HG03432 (cell line): ENCODE measurements around the gene DGKK.
"Not testable (repeated sequence)": the region's sequence is repeated elsewhere in the genome, so short reads cannot be mapped to it uniquely, and the experiment has no call there.

Source experiments
- ATAC-seq: cut with Tn5 transposase; IDR thresholded peaks from one replicate; pipeline ENCODE4 v1.9.1; 2021; ENCODE audit warnings: mild to moderate bottlenecking, moderate library complexity; ENCODE audit not compliant: unreplicated experiment

The DGKK gene

GRCh38 chrX:50430917-50431575 lies 39.6 kb downstream of the DGKK start:
- no peak for ATAC-seq

- no peak for ATAC-seq
Measured at GRCh38 chrX:50428174-50428573, 42.5 kb downstream of the DGKK start.

- no peak for ATAC-seq
Measured at GRCh38 chrX:50407976-50408375, 62.6 kb downstream of the DGKK start.

GRCh38 chrX:50403903-50404302 lies 66.7 kb downstream of the DGKK start:
- no peak for ATAC-seq

- no peak for ATAC-seq
Measured at GRCh38 chrX:50402886-50403285, 67.7 kb downstream of the DGKK start.

GRCh38 chrX:50393902-50394301 lies 76.7 kb downstream of the DGKK start:
- ATAC-seq, result no peak

- ATAC-seq, result no peak
Measured at GRCh38 chrX:50386520-50386919, 84.1 kb downstream of the DGKK start.

GRCh38 chrX:50381729-50382415 lies 88.8 kb downstream of the DGKK start:
- no peak for ATAC-seq

GRCh38 chrX:50375481-50376267 lies 95.0 kb downstream of the DGKK start:
- no peak for ATAC-seq

- no peak for ATAC-seq
Measured at GRCh38 chrX:50372966-50373365, 97.7 kb downstream of the DGKK start.

- no peak for ATAC-seq
Measured at GRCh38 chrX:50343917-50344316, 126.7 kb downstream of the DGKK start.

GRCh38 chrX:50333308-50333707 lies 137.3 kb downstream of the DGKK start:
- ATAC-seq, result no peak

- not testable (repeated sequence) for ATAC-seq
Measured at GRCh38 chrX:50332668-50333067, 138.0 kb downstream of the DGKK start.

GRCh38 chrX:50327235-50327634 lies 143.4 kb downstream of the DGKK start:
- ATAC-seq, result no peak
